NCI-H2029 treated with DMSO at 0.1 percent for 48 hours (cell line): ENCODE results near the gene MBD6.
"Not testable (repeated sequence)": the region's sequence is repeated elsewhere in the genome, so short reads cannot be mapped to it uniquely, and the experiment has no call there.

ENCODE experiments used
- DNase-seq: peaks from one replicate; lab custom pipeline; 2025; lab: John Stamatoyannopoulos, UW

Gene MBD6

DNA sequence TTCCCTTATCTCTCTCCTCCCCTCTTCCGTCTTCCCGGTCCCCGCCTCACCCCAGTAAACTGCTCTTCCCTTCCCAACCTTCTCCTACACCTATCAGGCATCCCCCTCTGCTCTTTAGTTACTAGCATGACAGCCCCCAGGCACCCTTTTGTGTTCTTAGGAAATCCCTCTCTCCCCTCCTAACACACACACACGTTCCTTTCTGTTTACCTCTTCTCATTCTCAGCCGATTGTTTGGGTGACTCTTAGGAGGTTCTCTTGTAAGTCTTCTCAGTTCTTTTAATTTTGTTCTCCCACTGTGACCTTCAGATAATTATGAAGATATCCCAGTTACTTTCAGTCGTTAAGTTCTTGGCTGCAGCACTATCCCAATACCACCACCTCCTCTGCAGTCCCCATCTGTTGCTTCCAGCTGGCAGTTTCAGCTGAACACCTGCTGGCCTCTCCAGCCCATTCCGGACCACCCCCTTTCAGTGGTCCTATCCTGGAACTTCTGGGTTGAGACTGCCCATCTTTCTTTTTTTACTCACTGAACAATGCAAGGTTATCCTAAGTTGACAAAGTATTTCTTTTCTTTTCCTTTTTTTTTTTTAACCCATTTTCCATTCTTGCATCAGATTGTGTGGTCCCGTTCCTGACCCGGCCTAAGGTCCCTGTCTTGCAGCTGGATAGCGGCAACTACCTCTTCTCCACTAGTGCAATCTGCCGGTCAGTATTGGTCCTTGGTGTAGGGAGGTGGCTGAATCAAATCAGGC is 34.0 kb upstream of the MBD6 start:
- DNase-seq, result no peak

DNA sequence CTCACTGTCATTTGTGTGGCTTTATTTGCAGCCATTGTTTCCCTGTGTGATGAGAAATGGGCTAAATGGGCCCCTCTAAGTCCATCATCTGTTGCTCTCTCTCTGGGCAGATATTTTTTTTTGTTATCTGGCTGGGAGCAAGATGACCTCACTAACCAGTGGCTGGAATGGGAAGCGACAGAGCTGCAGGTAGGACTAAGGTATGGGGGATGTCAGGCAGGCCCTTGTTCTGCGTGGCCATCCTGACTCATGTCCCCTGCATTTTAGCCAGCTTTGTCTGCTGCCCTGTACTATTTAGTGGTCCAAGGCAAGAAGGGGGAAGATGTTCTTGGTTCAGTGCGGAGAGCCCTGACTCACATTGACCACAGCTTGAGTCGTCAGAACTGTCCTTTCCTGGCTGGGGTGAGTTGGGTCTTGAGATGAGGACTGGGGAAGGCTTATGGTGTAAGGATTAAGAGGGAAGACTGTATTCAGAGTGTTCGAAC is 33.4 kb upstream of the MBD6 start:
- DNase-seq, result no peak

- no peak for DNase-seq
These were observed 32.5 kb upstream of the MBD6 start for GRCh38 chr12:57490126-57490525.

- DNase-seq, result no peak
These were observed 31.0 kb upstream of the MBD6 start for GRCh38 chr12:57491393-57492280.

DNA sequence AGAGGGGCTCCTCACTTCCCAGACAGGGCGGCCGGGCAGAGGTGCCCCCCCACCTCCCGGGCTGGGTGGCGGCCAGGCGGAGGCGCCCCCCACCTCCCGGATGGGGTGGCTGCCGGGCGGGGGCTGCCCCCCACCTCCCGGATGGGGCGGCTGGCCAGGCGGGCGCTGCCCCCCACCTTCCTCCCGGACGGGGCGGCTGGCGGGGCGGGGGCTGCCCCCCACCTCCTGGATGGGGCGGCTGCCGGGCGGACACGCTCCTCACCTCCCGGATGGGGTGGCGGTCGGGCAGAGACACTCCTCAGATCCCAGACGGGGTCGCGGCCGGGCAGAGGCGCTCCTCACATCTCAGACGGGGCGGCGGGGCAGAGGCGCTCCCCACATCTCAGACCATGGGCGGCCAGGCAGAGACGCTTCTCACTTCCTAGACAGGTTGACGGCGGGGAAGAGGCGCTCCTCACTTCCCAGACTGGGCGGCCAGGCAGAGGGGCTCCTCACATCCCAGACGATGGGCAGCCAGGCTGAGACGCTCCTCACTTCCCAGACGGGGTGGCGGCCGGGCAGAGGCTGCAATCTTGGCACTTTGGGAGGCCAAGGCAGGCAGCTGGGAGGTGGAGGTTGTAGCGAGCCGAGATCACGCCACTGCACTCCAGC is 27.4 kb upstream of the MBD6 start:
- not testable (repeated sequence) for DNase-seq

GRCh38 chr12:57496822-57497221 is 25.8 kb upstream of the MBD6 start:
- no peak for DNase-seq

GRCh38 chr12:57497223-57498131 is 25.1 kb upstream of the MBD6 start:
- DNase-seq, result no peak

- no peak for DNase-seq
These were observed 24.5 kb upstream of the MBD6 start for GRCh38 chr12:57498132-57498502.

DNA sequence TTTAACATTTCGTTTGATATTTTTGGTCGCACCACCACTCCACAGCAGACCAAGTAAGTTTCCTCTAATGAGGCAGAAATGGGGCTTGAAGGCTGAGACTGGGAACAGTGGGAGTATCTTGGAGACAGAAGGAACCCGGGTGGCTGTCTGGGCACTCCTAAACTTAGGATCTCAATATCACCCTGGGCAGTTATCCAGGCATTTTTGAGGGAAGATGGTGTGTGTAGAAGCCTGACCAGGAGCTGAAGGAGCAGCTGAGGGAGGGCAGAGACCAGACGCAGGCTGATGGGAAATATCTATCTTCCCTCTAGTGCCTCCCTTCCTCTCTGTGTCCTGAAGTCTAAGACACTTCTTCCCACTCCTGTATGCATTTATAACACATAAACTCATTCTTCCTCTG is 24.1 kb upstream of the MBD6 start:
- DNase-seq, result no peak

- no peak for DNase-seq
These were observed 22.4 kb upstream of the MBD6 start for GRCh38 chr12:57500213-57500612.

- not testable (repeated sequence) for DNase-seq
These were observed 20.2 kb upstream of the MBD6 start for GRCh38 chr12:57502311-57502969.

GRCh38 chr12:57506541-57506940 is 16.1 kb upstream of the MBD6 start:
- not testable (repeated sequence) for DNase-seq

DNA sequence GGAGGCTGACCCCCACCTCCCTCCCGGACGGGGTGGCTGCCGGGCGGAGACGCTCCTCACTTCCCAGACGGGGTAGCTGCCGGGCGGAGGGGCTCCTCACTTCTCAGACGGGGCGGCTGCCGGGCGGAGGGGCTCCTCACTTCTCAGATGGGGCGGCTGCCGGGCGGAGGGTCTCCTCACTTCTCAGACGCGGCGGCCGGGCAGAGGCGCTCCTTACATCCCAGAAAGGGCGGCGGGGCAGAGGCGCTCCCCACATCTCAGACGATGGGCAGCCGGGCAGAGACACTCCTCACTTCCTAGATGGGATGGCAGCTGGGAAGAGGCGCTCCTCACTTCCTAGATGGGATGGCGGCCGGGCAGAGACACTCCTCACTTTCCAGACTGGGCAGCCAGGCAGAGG is 14.8 kb upstream of the MBD6 start:
- DNase-seq, result not testable (repeated sequence)

- no peak for DNase-seq
These were observed 11.5 kb upstream of the MBD6 start for GRCh38 chr12:57511161-57511560.

- no peak for DNase-seq
These were observed 10.9 kb upstream of the MBD6 start for GRCh38 chr12:57511588-57512325.

GRCh38 chr12:57512665-57513064 is 10.0 kb upstream of the MBD6 start:
- no peak for DNase-seq

GRCh38 chr12:57513266-57513665 is 9.4 kb upstream of the MBD6 start:
- no peak for DNase-seq

DNA sequence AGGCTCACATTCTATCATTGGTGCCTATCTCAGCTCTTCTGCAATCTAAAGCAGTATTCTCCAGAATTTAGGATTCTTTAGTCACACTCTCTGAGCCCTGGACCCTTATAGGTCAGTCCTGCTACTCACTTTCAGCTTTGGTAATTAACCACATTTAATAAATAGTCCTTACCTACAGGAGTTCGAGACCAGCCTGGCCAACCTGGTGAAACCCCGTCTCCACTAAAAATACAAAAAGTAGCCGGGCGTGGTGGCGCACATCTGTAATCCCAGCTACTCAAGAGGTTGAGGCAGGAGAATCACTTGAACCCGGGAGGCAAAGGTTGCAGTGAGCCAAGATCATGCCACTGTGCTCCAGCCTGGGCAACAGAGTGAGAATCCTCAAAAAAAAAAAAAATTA is 8.9 kb upstream of the MBD6 start:
- not testable (repeated sequence) for DNase-seq

- DNase-seq, result not testable (repeated sequence)
These were observed 8.4 kb upstream of the MBD6 start for GRCh38 chr12:57514246-57514645.

GRCh38 chr12:57514720-57515407 is 7.8 kb upstream of the MBD6 start:
- DNase-seq, result no peak
